CD4-positive, alpha-beta T cell treated with Interleukin-12 subunit alpha and Interleukin-12 subunit beta, for 1 hour (primary cell): ENCODE measurements around the gene RPRD2.
"Not testable (repeated sequence)": the region's sequence is repeated elsewhere in the genome, so short reads cannot be mapped to it uniquely, and the experiment has no call there.

Source experiments
- DNase-seq: peaks from one replicate; pipeline ENCODE4 v3.0.0-alpha.2; 2020

Gene RPRD2

GRCh38 chr1:150392627-150393026 lies 28.7 kb downstream of the RPRD2 start:
- no peak for DNase-seq

GRCh38 chr1:150395115-150395514 lies 31.2 kb downstream of the RPRD2 start:
- not testable (repeated sequence) for DNase-seq

- no peak for DNase-seq
Observed at GRCh38 chr1:150397392-150398032, 33.6 kb downstream of the RPRD2 start.

GRCh38 chr1:150404465-150404864 lies 40.5 kb downstream of the RPRD2 start:
- DNase-seq = no peak

GRCh38 chr1:150405660-150406059 lies 41.7 kb downstream of the RPRD2 start:
- no peak for DNase-seq

- DNase-seq = no peak
Observed at GRCh38 chr1:150406483-150406882, 42.5 kb downstream of the RPRD2 start.

DNA sequence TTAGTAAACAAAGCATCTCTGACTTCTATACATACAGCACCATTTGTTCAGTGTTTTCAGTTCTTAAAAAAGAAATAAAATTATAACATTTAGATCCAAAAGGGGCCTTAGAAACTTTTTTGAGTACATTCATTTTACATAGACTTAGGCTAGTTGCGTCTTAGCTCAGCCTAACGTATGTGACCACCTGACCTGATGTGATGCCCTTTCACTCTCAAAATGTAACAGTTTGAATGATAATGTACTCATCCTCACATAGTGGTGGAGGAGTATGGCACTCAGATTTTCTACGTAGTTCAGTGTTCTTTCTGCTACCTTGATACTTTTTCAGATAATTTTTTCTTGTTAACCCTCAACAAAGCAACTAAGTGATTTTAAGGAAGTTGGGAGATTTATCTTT lies 43.4 kb downstream of the RPRD2 start:
- no peak for DNase-seq

- no peak for DNase-seq
Observed at GRCh38 chr1:150408800-150409199, 44.9 kb downstream of the RPRD2 start.

- no peak for DNase-seq
Observed at GRCh38 chr1:150409504-150410362, 45.8 kb downstream of the RPRD2 start.

DNA sequence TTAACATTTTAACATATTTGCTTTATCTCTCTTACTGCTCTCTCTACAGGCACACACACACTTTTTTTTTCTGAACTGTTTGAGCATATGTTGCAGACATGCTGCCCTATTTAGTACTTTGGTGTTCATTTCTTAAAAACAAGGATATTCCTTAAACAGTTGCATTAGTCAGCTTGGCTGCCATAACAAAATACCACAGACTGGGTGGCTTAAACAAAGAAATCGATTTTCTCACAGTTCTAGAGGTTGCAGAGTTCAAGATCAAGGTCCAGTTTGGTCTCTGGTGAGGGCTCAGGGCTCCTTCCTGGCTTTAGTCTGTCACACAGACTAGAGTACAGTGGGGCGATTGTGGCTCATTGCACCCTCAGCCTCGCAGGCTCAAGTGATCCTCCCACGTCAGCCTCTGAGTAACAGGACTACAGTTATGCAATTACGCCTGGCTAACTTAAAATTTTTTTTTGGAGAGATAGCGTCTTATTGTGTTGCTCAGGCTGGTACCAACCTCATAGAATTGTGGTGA lies 46.7 kb downstream of the RPRD2 start:
- DNase-seq = no peak

- no peak for DNase-seq
Observed at GRCh38 chr1:150414592-150414991, 50.6 kb downstream of the RPRD2 start.

DNA sequence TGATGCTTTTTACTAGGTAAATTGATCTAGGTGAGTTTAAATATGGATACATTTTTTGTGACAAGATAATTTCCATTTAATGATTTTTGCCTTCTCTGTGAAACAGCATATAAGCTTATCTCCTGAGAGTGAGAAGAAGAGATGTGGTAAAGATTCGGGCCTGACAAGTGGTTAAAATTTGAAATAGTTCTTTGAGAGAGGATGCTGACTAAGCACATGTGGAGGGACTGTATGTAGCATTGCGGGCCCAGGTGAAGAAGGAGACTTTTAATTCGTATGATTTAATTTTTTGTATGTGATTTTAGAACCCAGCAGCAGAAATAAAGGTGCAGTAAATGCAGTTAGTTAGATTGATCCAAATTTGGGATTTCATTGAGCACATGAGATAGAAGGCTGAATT lies 51.9 kb downstream of the RPRD2 start:
- DNase-seq = no peak

DNA sequence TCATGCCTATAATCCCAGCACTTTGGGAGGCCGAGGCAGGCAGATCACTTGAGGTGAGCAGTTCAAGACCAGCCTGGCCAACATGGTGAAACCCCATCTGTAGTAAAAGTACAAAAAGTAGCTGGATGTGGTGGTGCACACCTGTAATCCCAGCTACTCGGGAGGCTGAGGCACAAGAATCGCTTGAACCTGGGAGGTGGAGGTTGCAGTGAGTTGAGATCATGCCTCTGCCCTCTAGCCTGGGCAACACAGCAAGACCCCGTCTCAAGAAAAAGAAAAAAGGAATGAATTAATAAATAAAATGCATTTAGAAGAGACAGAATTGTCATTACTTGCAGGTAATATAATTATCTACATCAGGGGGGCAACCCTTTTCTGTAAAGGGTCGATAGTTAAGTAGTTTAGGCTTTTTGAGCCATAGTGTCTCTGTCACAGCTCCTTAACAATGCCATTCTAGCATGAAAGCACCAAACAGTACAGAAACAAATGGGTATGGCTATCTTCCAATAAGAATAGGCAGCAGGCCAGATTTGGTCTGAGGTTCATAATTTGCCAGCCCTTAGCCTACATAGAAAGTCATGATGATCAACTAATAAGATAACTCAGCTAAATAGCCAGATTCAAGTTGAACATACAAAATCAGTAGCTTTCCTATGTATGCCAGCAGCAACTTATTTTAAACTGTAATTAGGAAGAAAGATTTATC lies 56.8 kb downstream of the RPRD2 start:
- no peak for DNase-seq

DNA sequence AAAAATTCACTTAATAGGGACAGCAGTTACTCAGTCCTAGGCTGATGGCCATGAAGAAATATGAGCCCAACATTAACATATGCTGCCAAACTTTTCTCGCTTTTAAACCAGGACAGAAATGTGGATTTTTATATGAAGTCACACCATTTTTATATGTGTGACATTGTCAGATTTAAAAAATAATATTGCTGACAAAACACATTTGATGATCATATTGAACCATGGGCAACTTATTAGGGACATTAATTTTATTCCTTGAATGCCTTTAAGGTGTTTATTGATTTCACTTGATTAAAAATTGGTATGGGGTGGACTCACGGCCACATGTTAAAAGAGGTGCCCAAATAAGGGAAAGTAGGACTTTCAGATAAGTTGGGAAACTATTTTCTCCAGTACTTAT lies 58.6 kb downstream of the RPRD2 start:
- no peak for DNase-seq

GRCh38 chr1:150429805-150430204 lies 65.9 kb downstream of the RPRD2 start:
- peak; percentile 30 for DNase-seq

- no peak for DNase-seq
Observed at GRCh38 chr1:150441121-150441520, 77.2 kb downstream of the RPRD2 start.

DNA sequence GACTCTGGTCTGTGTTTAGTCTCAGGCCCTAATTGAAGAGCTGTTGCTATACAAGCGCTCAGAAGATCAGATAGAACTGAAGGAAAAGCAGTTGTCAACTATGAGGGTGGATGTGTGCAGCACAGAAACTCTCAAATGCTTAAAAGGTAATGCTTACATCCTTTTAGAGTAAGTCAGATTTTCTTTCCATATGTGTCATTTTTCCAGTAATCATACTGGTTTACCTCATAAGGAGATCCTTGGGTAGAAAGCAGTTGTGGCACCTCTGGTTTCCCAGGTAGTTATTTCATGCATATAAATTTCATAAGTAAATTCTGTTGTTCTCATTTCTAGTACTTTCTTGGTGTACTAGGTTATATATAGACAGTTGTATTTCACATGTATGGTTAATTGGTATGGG lies 80.3 kb downstream of the RPRD2 start:
- DNase-seq = no peak

- DNase-seq = no peak
Observed at GRCh38 chr1:150456146-150456647, 92.2 kb downstream of the RPRD2 start.

GRCh38 chr1:150464422-150464826 lies 100.5 kb downstream of the RPRD2 start:
- peak; percentile 77 for DNase-seq

DNA sequence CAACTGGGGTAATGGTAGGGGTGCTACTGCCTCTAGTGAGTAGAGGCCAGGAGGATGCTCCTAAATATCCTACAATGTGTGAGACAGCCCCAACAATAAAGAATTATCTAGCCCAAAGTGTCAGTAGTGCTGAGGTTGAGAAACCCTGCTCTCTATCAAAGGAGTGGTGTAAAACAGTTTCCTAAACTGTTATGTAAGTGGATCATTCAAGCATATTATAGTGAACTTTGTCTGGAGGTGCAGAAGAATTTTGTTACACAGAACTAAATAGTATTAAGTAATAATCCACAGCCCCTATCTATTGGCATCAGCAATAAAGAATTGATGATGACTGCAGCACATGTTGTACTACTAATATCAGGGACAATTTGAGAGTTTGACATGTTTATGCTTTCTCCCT lies 103.0 kb downstream of the RPRD2 start:
- no peak for DNase-seq

GRCh38 chr1:150469291-150469690 lies 105.3 kb downstream of the RPRD2 start:
- DNase-seq = no peak

DNA sequence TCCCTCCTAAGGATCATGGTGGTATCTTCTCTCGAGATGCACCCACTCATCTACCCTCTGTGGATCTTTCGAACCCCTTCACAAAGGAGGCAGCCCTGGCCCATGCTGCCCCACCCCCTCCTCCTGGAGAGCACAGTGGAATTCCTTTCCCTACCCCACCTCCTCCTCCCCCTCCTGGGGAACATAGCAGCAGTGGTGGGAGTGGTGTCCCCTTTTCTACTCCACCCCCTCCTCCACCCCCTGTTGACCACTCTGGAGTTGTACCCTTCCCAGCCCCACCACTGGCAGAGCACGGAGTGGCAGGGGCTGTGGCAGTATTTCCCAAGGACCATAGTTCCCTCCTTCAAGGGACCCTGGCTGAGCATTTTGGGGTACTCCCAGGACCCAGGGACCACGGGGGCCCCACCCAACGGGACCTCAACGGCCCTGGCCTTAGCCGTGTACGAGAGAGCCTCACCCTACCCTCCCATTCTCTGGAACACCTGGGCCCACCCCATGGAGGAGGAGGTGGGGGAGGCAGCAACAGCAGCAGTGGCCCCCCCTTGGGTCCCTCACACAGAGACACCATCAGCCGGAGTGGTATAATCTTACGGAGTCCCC lies 108.8 kb downstream of the RPRD2 start:
- no peak for DNase-seq

DNA sequence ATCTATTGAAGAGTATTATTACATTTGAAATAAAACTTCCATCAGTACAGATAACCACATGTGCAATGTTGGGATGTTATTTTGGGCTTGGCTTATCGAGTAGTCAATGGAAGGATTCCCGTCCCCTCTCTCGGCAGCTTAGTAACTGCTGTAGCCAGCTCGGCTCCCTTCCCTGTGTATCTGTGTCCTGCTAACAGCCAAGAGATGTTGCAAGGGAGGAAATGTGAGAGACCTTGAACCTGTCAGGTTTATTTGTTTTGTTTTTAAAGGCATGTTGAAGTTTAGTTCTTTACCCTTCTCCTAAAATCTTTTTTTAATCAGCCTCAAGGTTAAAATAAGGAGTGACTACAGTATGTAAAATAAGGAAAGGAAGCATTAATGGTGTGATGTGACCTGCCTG lies 109.7 kb downstream of the RPRD2 start:
- no peak for DNase-seq
